NCI-H1694 (cell line): ENCODE measurements around the gene MYL5.
"Not testable (repeated sequence)": the region's sequence is repeated elsewhere in the genome, so short reads cannot be mapped to it uniquely, and the experiment has no call there.

Experiments used
- DNase-seq: peaks from one replicate; lab custom pipeline; 2025; lab: John Stamatoyannopoulos, UW

The MYL5 gene

GRCh38 chr4:684623-685327 is 10.4 kb downstream of the MYL5 start:
- DNase-seq, result peak; percentile 28

GRCh38 chr4:685679-686412 is 11.5 kb downstream of the MYL5 start:
- DNase-seq, result no peak

- DNase-seq, result no peak
These were observed 12.2 kb downstream of the MYL5 start for GRCh38 chr4:686413-687040.

- no peak for DNase-seq
These were observed 13.0 kb downstream of the MYL5 start for GRCh38 chr4:687048-687970.

- DNase-seq, result no peak
These were observed 13.9 kb downstream of the MYL5 start for GRCh38 chr4:687971-688853.

DNA sequence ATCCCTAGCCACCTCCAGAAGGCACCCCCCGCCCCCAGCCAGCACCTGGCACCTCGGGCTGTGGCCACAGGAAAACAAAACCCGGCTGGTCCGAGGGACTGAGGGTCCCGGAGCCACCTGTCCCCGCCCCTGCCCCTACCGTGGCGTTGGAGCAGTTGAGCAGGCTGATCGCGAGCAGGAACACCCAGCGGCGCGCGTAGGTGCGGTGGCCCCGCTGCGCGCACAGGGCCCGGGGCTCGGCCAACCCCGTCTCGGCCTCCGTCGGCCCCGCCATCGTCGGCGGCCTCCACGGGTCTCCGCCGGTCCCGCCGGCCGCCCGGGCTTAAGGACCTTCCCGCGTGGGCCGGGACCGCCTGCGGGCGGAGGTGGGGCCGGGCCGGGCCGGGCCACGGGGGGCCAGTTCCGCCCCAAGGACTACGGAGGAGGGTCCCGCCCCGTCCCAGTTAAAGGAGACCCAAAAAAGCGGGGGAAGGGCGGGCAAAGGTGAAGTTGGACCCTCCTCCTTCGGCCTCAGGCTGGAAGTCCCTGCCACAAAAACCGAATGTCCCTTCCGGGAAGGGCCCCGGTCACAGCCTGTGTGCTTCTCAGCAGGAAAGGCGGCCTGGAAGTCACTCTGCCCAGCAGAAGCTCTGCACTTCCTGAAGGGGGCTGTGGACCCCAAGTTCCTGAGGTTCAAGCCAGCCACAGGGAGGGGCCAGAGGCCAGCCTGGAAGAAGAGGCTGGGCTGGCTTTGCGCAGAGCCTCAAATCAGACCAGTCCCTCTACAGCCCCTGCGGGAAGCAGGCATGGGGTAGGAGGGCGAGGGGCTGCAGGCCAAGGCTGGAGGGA is 14.7 kb downstream of the MYL5 start, which contains the start of gene SLC49A3:
TSS of gene SLC49A3 (minus strand) at position 298 of the 828 bp plus-strand sequence. CDS start at position 274, 24 bp downstream.
- no peak for DNase-seq

DNA sequence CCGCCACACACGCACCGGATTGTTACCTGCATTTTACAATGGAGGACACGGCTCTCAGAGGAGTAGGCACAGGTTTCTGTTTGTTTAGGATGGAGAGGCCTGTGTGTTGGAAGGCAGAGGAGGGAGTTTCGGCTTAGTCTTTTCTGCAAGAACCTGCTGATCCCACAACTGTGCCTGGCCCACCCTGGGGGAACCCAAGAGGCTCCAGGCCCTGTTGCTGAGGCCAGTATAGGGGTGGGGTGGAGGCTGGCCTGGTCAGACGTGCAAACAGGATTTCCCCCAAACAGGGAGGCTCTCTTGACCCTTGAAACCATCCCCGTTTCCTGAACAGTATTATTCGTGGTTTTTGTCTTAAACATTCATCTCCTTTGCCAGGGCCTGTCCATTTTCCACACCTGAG is 15.4 kb downstream of the MYL5 start:
- DNase-seq, result no peak

GRCh38 chr4:692771-693554 is 18.6 kb downstream of the MYL5 start:
- DNase-seq, result no peak

GRCh38 chr4:694341-694940 is 20.1 kb downstream of the MYL5 start:
- not testable (repeated sequence) for DNase-seq

DNA sequence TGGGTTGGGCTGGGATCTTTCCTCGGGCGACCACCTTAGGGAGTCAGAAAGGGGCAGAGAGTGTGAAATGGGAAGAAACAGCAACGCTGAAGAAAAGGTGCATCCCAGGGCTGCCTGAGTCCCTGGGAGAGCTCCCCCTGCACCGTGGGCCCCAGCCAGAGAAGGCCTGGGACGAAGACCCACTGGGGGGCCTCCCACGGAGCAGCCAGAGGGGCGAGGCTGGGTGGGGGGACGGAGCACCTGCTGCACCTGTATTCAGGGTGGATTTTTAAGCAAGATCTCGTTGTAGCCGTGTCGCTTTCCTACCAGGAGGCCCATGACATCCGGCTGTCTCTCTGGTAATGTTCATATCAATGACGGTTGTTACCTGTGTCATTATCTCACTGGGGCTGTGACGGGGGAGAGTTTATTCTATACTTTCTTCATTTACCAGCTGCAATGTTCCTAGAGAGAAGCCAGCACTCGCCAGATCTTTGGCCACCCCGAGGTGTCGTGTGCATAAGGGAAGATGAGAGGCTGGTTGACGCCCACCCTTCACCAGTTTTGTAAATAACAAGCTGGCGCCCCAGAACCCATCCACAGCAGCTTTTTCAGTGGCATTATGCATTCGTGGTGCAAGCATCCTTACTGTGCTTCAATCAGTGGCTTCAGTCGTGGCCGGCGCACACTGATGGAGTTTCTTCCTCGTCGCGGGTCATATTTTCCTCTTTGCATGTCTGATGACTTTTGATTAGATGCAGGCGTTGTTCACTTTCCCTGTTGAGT is 25.7 kb downstream of the MYL5 start:
- no peak for DNase-seq

DNA sequence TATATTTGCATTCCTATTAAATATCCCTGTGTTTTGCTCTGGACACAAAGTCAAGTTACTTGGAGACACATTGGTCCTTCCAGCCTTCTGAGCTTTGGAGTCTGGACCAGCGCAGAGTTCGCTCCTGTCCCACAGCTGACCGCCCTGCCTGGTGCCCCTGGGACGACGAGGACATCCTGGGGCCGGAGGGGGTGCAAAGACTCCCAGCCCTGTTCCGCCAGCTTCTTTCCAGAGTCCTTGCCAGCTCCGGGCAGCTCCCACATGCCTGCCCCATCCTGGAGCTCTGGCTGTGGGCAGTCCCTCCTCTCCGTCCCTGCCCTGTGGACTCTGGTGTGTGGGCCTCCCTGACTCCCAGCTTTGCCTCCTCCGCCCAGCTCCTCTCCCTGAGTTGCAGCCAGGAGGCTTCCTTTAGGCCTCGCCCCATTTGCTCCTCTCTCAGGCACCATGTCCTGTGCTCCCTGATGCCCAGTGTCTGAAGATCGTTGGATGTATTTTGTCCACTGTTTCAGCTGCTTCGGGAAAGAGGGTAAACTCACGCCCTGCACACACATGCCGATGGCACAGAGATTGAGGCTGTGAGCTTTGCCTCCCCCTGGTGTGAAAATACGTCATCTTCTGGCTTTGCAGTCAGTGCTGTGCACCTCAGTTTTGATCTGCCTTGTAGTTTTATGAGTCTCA is 26.4 kb downstream of the MYL5 start:
- no peak for DNase-seq

DNA sequence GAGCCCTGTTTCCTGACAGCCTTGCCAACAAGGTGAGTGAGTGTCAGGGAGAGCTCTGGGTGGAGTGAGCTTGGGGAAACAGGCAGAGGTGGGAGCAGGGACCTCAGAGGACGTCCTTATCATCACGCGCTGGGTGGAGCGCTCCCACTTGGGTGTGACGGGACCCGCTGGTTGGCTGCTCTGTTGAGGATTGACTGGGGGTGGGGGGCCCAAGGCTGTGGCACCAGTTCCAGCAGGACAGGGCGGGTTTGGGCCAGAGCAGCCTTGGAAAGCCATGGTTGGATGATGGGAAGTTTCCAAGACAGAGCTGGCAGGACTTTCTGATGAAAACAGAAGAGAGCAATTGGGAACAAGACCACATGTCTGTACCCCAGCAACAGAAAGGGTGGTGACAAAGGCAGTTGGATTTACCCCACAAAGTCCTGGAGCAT is 28.3 kb downstream of the MYL5 start:
- DNase-seq, result no peak

DNA sequence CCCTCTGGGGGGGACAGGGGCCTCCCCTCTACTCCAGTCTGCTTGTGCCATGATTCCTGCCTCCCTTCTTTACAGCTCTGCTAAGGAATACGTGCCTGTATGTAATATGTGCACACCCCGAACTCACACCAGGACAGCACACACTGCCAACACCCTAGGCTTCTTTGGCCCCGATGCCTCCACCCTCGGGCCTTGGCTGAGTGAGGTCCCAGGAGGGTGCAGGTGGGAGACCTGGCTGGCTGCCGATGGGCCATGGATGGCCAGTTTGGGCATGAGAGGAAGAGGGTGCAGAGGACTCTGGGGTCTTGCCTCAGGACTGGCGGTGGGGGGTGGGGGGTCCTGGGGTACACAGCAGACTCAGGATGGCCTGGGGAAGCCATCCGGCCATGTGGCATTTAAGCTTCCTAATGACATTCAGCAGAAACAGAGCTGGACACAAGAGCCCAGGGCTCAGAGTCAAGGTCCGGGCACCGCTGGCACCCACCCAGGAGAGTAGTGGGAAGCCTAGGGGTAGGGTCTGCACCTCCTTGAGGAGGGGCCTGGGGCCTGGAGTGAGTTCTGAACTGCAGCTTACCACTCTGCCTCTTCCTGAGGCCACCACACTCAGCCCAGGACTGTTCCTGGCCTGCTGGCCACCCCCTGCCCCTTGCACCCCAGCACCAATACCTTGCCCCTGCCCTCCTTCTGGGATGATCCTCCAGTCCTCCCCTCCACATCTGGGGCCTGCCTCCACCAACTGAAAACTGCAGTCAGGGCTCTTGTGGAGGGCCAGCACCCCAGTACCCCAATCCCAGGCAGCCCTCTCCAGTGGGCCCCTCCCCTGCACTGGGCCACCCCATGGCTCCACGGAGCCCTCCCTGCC is 29.2 kb downstream of the MYL5 start:
- DNase-seq, result no peak

DNA sequence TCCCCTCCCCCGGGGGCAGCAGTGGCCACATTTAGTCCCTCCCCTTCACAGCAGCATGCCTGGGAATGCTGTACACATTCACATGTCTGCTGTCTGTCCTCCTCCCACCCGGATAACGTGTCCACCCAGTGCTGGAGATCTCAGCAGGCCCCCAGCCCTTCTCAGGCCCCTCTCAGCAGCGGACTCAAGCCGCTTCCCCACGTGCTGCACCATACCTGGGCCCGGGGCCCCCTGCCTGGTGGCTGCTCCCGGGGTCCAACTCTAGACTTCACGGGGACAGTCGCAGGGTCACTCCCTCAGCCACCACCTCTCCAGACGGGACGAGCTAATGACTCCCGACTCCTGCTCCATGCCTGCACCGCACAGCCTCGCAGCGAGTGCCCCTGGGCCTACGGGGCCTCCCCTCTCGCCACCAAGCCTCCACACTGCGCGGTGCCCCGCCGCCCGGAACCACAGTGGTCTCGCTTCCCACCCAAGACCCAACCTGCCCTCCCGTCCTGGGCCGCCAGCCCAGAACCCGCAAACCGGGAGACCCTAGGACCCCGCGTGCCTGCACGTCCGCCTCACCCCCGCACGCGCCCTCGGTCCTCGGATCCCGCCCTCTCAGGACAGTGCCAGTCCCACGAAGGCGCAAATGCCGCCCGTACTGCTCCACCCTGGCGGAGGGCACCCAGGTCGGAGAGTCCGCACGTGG is 30.0 kb downstream of the MYL5 start:
- no peak for DNase-seq

DNA sequence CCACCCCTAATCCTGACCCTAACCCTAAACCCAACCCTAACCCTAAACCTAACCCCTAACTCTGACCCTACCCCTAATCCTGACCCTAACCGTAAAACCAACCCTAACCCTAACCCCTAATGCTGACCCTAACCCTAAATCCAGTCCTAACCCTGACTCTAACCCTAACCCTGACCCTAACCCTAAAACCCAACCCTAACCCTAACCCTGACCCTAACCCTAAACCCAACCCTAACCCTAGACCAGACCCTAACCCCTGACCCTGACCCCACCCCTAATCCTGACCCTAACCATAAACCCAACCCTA is 30.6 kb downstream of the MYL5 start:
- DNase-seq, result no peak
